Osteocyte (in vitro differentiated cells): ENCODE results near the gene OSBP2. TPM values are rescaled to one million over a fixed set of nuclear protein-coding genes. Genes with fewer than 3 reads are reported as not detected.
A peak's percentile ranks its signal among the peaks of the same experiment; 100 is the strongest.

Experiments
- DNase-seq: peaks from one replicate; pipeline ENCODE4 v3.0.0; 2021; ENCODE audit warnings: mixed read lengths; ENCODE audit not compliant: unreplicated experiment; ENCODE audit errors: extremely low spot score
- H3K27ac Mint-ChIP-seq: one replicate; pipeline ENCODE4 v1.8.0; 2021; ENCODE audit warnings: mild to moderate bottlenecking, mixed read lengths; ENCODE audit not compliant: unreplicated experiment
- H3K27me3 Mint-ChIP-seq: one replicate; pipeline ENCODE4 v1.8.0; 2021; ENCODE audit warnings: mixed read lengths; ENCODE audit not compliant: unreplicated experiment
- H3K36me3 Mint-ChIP-seq: one replicate; pipeline ENCODE4 v1.8.0; 2021; ENCODE audit warnings: mixed read lengths; ENCODE audit not compliant: unreplicated experiment
- H3K4me1 Mint-ChIP-seq: one replicate; pipeline ENCODE4 v1.8.0; 2021; ENCODE audit warnings: mixed read lengths; ENCODE audit not compliant: unreplicated experiment
- H3K4me3 Mint-ChIP-seq: one replicate; pipeline ENCODE4 v1.8.0; 2021; ENCODE audit warnings: mild to moderate bottlenecking, moderate library complexity, mixed read lengths; ENCODE audit not compliant: unreplicated experiment
- H3K9me3 Mint-ChIP-seq: one replicate; pipeline ENCODE4 v1.8.0; 2021; ENCODE audit warnings: mixed read lengths; ENCODE audit not compliant: unreplicated experiment
- CTCF ChIP-seq: fragments of 200-600 bp; sonication (generic); IDR thresholded peaks from 2 replicates; pipeline ENCODE4 v1.5.0; 2021; ENCODE audit warnings: antibody characterized with exemption, mild to moderate bottlenecking, moderate library complexity
- total RNA-seq: library from RNA; stranded (reverse); gene quantifications from 2 replicates; pipeline ENCODE4 v1.2.1, GENCODE V29; 2021

OSBP2 gene
- total RNA-seq, 1 donor from 2014 or later = 3.8 TPM

DNA sequence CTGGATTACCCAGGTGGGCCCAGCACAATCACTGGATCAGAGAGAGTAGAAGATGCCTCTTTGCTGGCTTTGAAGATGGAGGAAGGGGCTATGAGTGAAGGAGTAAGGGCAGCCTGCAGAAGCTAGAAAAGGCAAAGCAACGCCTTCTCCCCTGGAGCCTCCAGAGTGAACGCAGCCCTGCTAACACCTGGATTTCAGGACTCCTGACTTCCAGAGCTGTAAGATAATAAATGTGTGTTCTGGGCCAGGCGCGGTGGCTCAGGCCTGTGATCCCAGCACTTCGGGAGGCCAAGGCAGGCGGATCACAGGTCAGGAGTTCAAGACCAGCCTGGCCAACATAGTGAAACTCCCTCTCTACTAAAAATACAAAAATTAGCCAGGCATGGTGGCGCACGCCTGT, 171.5 kb downstream of the OSBP2 start:
- no peak for DNase-seq
- no peaks in the 10 kb centered on the region for H3K36me3 Mint-ChIP-seq
- no peaks in the 10 kb centered on the region for H3K9me3 Mint-ChIP-seq
- H3K27me3 Mint-ChIP-seq = no peaks in the 10 kb centered on the region
- H3K27ac Mint-ChIP-seq = no peak overlapping the region
- TF ChIP-seq CTCF = no peak
- peaks cover 16% of the 10 kb centered on the region for H3K4me1 Mint-ChIP-seq
- H3K4me3 Mint-ChIP-seq = no peak overlapping the region

DNA sequence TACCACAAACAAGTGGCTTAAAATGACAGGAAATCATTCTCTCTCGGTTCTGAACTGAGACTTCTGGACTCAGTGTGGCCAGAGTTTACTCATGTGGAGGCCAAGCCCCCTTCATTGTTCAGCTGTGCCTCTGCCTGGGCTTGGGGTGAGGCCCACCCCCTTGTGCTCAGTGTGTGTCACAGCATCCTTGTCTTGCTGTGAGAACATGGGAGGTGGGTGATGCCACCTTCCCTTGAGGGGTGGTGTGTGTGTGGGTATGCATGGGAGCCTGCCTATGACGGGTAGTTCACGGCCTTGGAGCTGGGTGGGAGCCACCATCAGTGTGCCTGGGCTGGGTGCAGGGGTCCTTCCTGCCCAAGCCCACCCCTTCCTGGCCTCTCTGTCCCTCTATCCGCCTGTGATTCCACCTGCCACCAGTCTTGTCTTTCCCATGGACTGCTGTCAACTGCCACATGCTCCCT, 172.2 kb downstream of the OSBP2 start:
- no peaks in the 10 kb centered on the region for H3K9me3 Mint-ChIP-seq
- DNase-seq = no peak
- H3K4me3 Mint-ChIP-seq = no peak overlapping the region
- H3K4me1 Mint-ChIP-seq = peaks cover 16% of the 10 kb centered on the region
- H3K27ac Mint-ChIP-seq = no peak overlapping the region
- no peaks in the 10 kb centered on the region for H3K27me3 Mint-ChIP-seq
- no peak for TF ChIP-seq CTCF
- H3K36me3 Mint-ChIP-seq = no peaks in the 10 kb centered on the region

- no peak for TF ChIP-seq CTCF
- H3K9me3 Mint-ChIP-seq = no peaks in the 10 kb centered on the region
- no peak overlapping the region for H3K4me3 Mint-ChIP-seq
- H3K27ac Mint-ChIP-seq = peak overlapping the region; percentile 91
- peaks cover 16% of the 10 kb centered on the region for H3K4me1 Mint-ChIP-seq
- DNase-seq = no peak
- no peaks in the 10 kb centered on the region for H3K27me3 Mint-ChIP-seq
- H3K36me3 Mint-ChIP-seq = no peaks in the 10 kb centered on the region
Measured at GRCh38 chr22:30867746-30868662, 173.3 kb downstream of the OSBP2 start.

- Mint-ChIP-seq H3K9me3 (no peaks in the 10 kb centered on the region), H3K27ac (peak overlapping the region; percentile 91), H3K36me3 (peaks cover 3% of the 10 kb centered on the region), H3K27me3 (no peaks in the 10 kb centered on the region), H3K4me1 (peaks cover 16% of the 10 kb centered on the region), H3K4me3 (no peak overlapping the region)
- TF ChIP-seq CTCF = no peak
- no peak for DNase-seq
Measured at GRCh38 chr22:30868663-30869385, 174.2 kb downstream of the OSBP2 start.
